Measurements from ENCODE around the gene EPB41L3. TPM values are rescaled to one million over a fixed set of nuclear protein-coding genes. Genes with fewer than 3 reads are reported as not detected.
A peak's percentile ranks its signal among the peaks of the same experiment; 100 is the strongest.

EPB41L3 gene
- polyA plus RNA-seq, 3 donors, result 25.2 to 56.6 (median 51.3) TPM

- DNase-seq, result no peak
- WGBS (ENCODE audit: insufficient coverage), result 98% methylated on average over 8 of the region's 9 CpGs
Observed at GRCh38 chr18:5451871-5452270, 91.9 kb downstream of the EPB41L3 start.

GRCh38 chr18:5451150-5451549 is 92.6 kb downstream of the EPB41L3 start:
- Mint-ChIP-seq H3K4me1 (peaks cover 28% of the 10 kb centered on the region), H3K4me3 (no peak overlapping the region), H3K9me3 (no peaks in the 10 kb centered on the region), H3K27ac (peak overlapping the region in 2 of 7 donors; percentile 3 to 35), H3K36me3 (peaks cover 7 to 8% of the 10 kb centered on the region in 2 donors), H3K27me3 (ENCODE audit: low read depth in 3 of 3) (no peaks in the 10 kb centered on the region)
- no peak overlapping the region for H3K4me2 ChIP-seq (replicated peaks; ENCODE audit: extremely low read depth, low read length, poor library complexity, severe bottlenecking)
- no peaks in the 10 kb centered on the region for H3K36me3 ChIP-seq (replicated peaks in 1 of 2; ENCODE audit: control insufficient read depth in 1 of 2, insufficient read depth in 2 of 2, low read length in 2 of 2)
- H3K9me3 ChIP-seq (replicated peaks in 1 of 2; ENCODE audit: control insufficient read depth in 1 of 2, insufficient read depth in 1 of 2, low read length in 2 of 2), result no peaks in the 10 kb centered on the region
- no peaks in the 10 kb centered on the region for H3K27me3 ChIP-seq (ENCODE audit: control insufficient read depth in 2 of 2, insufficient read depth in 2 of 2, low read length in 2 of 2)
- no peaks in the 10 kb centered on the region for H3K79me2 ChIP-seq (ENCODE audit: insufficient read depth, low read length)
- no peak for TF ChIP-seq CTCF (IDR thresholded peaks at IDR 0.05)
- H2AFZ ChIP-seq (ENCODE audit: insufficient read depth, low read depth, low read length, poor library complexity, severe bottlenecking), result no peak overlapping the region
- DNase-seq, result peak in 1 of 3 donors; percentile 77
- no peak overlapping the region for H3K4me3 ChIP-seq (replicated peaks in 1 of 3; ENCODE audit: low read depth in 2 of 3, low read length in 3 of 3)
- H3K4me1 ChIP-seq (ENCODE audit: control insufficient read depth in 1 of 2, insufficient read depth in 2 of 2, low read length in 2 of 2), result peaks cover 13 to 21% of the 10 kb centered on the region in 2 donors
- no peak overlapping the region for H3K27ac ChIP-seq (ENCODE audit: low read depth in 1 of 2, low read length in 2 of 2)
- no peak overlapping the region for H3K9ac ChIP-seq (ENCODE audit: insufficient read depth, low read length, poor library complexity, severe bottlenecking)
- intact Hi-C loops (cut with micrococcal nuclease), result no loop called here
- H4K20me1 ChIP-seq (ENCODE audit: insufficient read depth, low read length), result no peaks in the 10 kb centered on the region

More at GRCh38 chr18:5451871-5452270, 91.9 kb downstream of the EPB41L3 start:
- H2AFZ ChIP-seq (ENCODE audit: insufficient read depth, low read depth, low read length, poor library complexity, severe bottlenecking), result no peak overlapping the region
- no peaks in the 10 kb centered on the region for H3K27me3 Mint-ChIP-seq (ENCODE audit: low read depth in 3 of 3)
- H3K36me3 ChIP-seq (replicated peaks in 1 of 2; ENCODE audit: control insufficient read depth in 1 of 2, insufficient read depth in 2 of 2, low read length in 2 of 2), result no peaks in the 10 kb centered on the region
- no peak overlapping the region for H3K27ac ChIP-seq (ENCODE audit: low read depth in 1 of 2, low read length in 2 of 2)
- no peak overlapping the region for H3K4me3 ChIP-seq (replicated peaks in 1 of 3; ENCODE audit: low read depth in 2 of 3, low read length in 3 of 3)
- no peak overlapping the region for H3K4me2 ChIP-seq (replicated peaks; ENCODE audit: extremely low read depth, low read length, poor library complexity, severe bottlenecking)
- peaks cover 34% of the 10 kb centered on the region for H3K4me1 Mint-ChIP-seq
- no peak overlapping the region for H3K4me3 Mint-ChIP-seq
- H3K9ac ChIP-seq (ENCODE audit: insufficient read depth, low read length, poor library complexity, severe bottlenecking), result no peak overlapping the region
- H3K27me3 ChIP-seq (ENCODE audit: control insufficient read depth in 2 of 2, insufficient read depth in 2 of 2, low read length in 2 of 2), result no peaks in the 10 kb centered on the region
- H3K79me2 ChIP-seq (ENCODE audit: insufficient read depth, low read length), result no peaks in the 10 kb centered on the region
- intact Hi-C loops (cut with micrococcal nuclease), result no loop called here
- no peak for TF ChIP-seq CTCF (IDR thresholded peaks at IDR 0.05)
- no peaks in the 10 kb centered on the region for H3K9me3 Mint-ChIP-seq
- H3K27ac Mint-ChIP-seq, result no peak overlapping the region
- peaks cover 20 to 29% of the 10 kb centered on the region in 2 donors for H3K4me1 ChIP-seq (ENCODE audit: control insufficient read depth in 1 of 2, insufficient read depth in 2 of 2, low read length in 2 of 2)
- H3K36me3 Mint-ChIP-seq, result peaks cover 7 to 8% of the 10 kb centered on the region in 2 donors
- H4K20me1 ChIP-seq (ENCODE audit: insufficient read depth, low read length), result no peaks in the 10 kb centered on the region
- no peaks in the 10 kb centered on the region for H3K9me3 ChIP-seq (replicated peaks in 1 of 2; ENCODE audit: control insufficient read depth in 1 of 2, insufficient read depth in 1 of 2, low read length in 2 of 2)
